OCI-LY7 (cell line): ENCODE data around the gene SLF1. TPM values are rescaled to one million over a fixed set of nuclear protein-coding genes. Genes with fewer than 3 reads are reported as not detected.

Experiments
- BruUV-seq: library from RNA; stranded (reverse); fragments of 400-500 nt; replicated peaks from 2 replicates; lab custom pipeline; 2021; lab: Mats Ljungman, UMichigan
- CTCF ChIA-PET: fragments of 300-600 bp; sonication (Branson Sonifier 250); formaldehyde crosslinking; loops from one replicate; lab custom pipeline; 2022; ENCODE audit warnings: antibody characterized with exemption; ENCODE audit not compliant: unreplicated experiment; lab: Charles Lee
- POLR2A ChIA-PET: fragments of 300-600 bp; sonication (Branson Sonifier 250); formaldehyde crosslinking; loops from one replicate; lab custom pipeline; 2022; ENCODE audit warnings: antibody characterized with exemption; lab: Charles Lee
- DNase-seq: peaks from one replicate; pipeline ENCODE4 v3.0.0-alpha.2; 2015; ENCODE audit warnings: low spot score
- H2AFZ ChIP-seq: fragments of 200-600 bp; sonication (generic), shearing (Covaris generic); 2 replicates; pipeline ENCODE4 v1.6.1; 2014; ENCODE audit warnings: mild to moderate bottlenecking, antibody characterized with exemption, low read length, moderate library complexity
- H3K27ac ChIP-seq: fragments of 200-600 bp; sonication (generic); 2 replicates; pipeline ENCODE4 v1.5.1; 2014; ENCODE audit warnings: mixed run types, low read depth, mild to moderate bottlenecking, moderate library complexity, low read length, inconsistent platforms; ENCODE audit not compliant: poor library complexity, severe bottlenecking
- H3K36me3 ChIP-seq: fragments of 200-600 bp; sonication (generic); 2 replicates; pipeline ENCODE4 v1.6.1; 2014; ENCODE audit warnings: mild to moderate bottlenecking, antibody characterized with exemption, low read length, moderate library complexity, mixed read lengths; ENCODE audit not compliant: insufficient read depth
- H3K4me1 ChIP-seq: fragments of 200-600 bp; sonication (generic); 2 replicates; pipeline ENCODE4 v1.5.1; 2014; ENCODE audit warnings: mild to moderate bottlenecking, low read length; ENCODE audit not compliant: insufficient read depth, poor library complexity, severe bottlenecking
- H3K4me2 ChIP-seq: fragments of 200-600 bp; sonication (generic); 2 replicates; pipeline ENCODE4 v1.6.1; 2014; ENCODE audit warnings: mild to moderate bottlenecking, low read length
- H3K4me3 ChIP-seq: fragments of 200-600 bp; sonication (generic); 2 replicates; pipeline ENCODE4 v1.5.1; 2014; ENCODE audit warnings: mild to moderate bottlenecking, low read depth, low read length; ENCODE audit not compliant: poor library complexity, severe bottlenecking
- H3K79me2 ChIP-seq: fragments of 200-600 bp; sonication (generic); 2 replicates; pipeline ENCODE4 v1.6.1; 2016; ENCODE audit warnings: low read depth, mild to moderate bottlenecking, low read length, moderate library complexity, mixed read lengths; ENCODE audit not compliant: insufficient read depth
- H3K9me2 ChIP-seq: fragments of 200-600 bp; sonication (generic); 2 replicates; pipeline ENCODE4 v1.6.1; 2016; ENCODE audit warnings: mild to moderate bottlenecking, low read length, mixed read lengths; ENCODE audit not compliant: insufficient read depth
- H3K9me3 ChIP-seq: fragments of 200-600 bp; sonication (generic); 2 replicates; pipeline ENCODE4 v1.6.1; 2014; ENCODE audit warnings: mild to moderate bottlenecking, mixed run types, low read length, mixed read lengths
- H4K20me1 ChIP-seq: fragments of 200-600 bp; sonication (generic); 2 replicates; pipeline ENCODE4 v1.6.1; 2014; ENCODE audit warnings: mild to moderate bottlenecking, antibody characterized with exemption, low read length, moderate library complexity, mixed read lengths; ENCODE audit not compliant: insufficient read depth
- CTCF ChIP-seq: fragments of 200-600 bp; sonication (generic); conservative IDR thresholded peaks from 2 replicates; pipeline ENCODE4 v1.5.1; 2014; ENCODE audit warnings: mild to moderate bottlenecking, antibody characterized with exemption, low read length, moderate library complexity, mixed read lengths
- EZH2phosphoT487 ChIP-seq: fragments of 200-600 bp; sonication (generic); IDR thresholded peaks from 2 replicates; pipeline ENCODE4 v1.6.1; 2018; ENCODE audit warnings: low read depth, borderline replicate concordance, mild to moderate bottlenecking, mixed run types, antibody characterized with exemption, low read length, moderate library complexity, mixed read lengths
- intact Hi-C: fragments of 100-400 bp; cut with micrococcal nuclease; formaldehyde crosslinking; loops from one replicate; pipeline ENCODE4 v1.10.0; 2022; ENCODE audit not compliant: unreplicated experiment
- total RNA-seq, 2 experiments: library from RNA; depleted of rRNA in 1 of 2; stranded (reverse); fragments of >200 nt in 1 of 2; shearing (Covaris generic) in 1 of 2; gene quantifications; 2 replicates each; pipeline ENCODE4 v1.2.3, GENCODE V29; 2014 to 2022

Gene SLF1
- total RNA-seq, 2 experiments from 2014 or later, result 16.0 to 20.9 TPM

GRCh38 chr5:94646758-94647157 is 28.3 kb downstream of the SLF1 start:
- Histone ChIP-seq H4K20me1 (no peaks in the 10 kb centered on the region), H3K9me3 (no peaks in the 10 kb centered on the region; the same call in 1 of the 2 replicates), H3K27ac (no peak overlapping the region), H3K4me2 (no peak overlapping the region), H3K79me2 (peaks cover 7% of the 10 kb centered on the region; the same call in 1 of the 2 replicates), H3K36me3 (peaks cover 64% of the 10 kb centered on the region), H3K9me2 (no peaks in the 10 kb centered on the region), H2AFZ (no peak overlapping the region), H3K4me1 (no peaks in the 10 kb centered on the region), H3K4me3 (no peak overlapping the region)
- POLR2A ChIA-PET, result interaction anchor here (0.5 to 1.3 kb wide), 2 partner anchors 12 to 37 kb away, joined by 3 to 4 read pairs; no protein-coding TSS in a partner anchor
- TF ChIP-seq CTCF, result no peak
- TF ChIP-seq EZH2phosphoT487, result no peak
- CTCF ChIA-PET, result no interaction called here
- BruUV-seq, result no TSS peak
- no peak for DNase-seq
- intact Hi-C loops, result no loop called here

GRCh38 chr5:94649874-94650273 is 31.4 kb downstream of the SLF1 start:
- CTCF ChIA-PET, result no interaction called here
- H3K9me3 ChIP-seq, result peaks cover 1% of the 10 kb centered on the region; the same call in 1 of the 2 replicates
- intact Hi-C loops, result no loop called here
- TF ChIP-seq CTCF, result no peak
- no peak for TF ChIP-seq EZH2phosphoT487
- H3K4me3 ChIP-seq, result no peak overlapping the region
- POLR2A ChIA-PET, result interaction anchor here (0.5 to 0.7 kb wide), 3 partner anchors 9 to 888 kb away, joined by 3 read pairs; no protein-coding TSS in a partner anchor
- H3K4me2 ChIP-seq, result no peak overlapping the region
- no peaks in the 10 kb centered on the region for H3K79me2 ChIP-seq
- H4K20me1 ChIP-seq, result no peaks in the 10 kb centered on the region
- BruUV-seq, result no TSS peak
- H3K9me2 ChIP-seq, result no peaks in the 10 kb centered on the region
- peaks cover 73% of the 10 kb centered on the region for H3K36me3 ChIP-seq
- H3K4me1 ChIP-seq, result no peaks in the 10 kb centered on the region
- DNase-seq, result no peak
- H2AFZ ChIP-seq, result no peak overlapping the region
- H3K27ac ChIP-seq, result no peak overlapping the region

GRCh38 chr5:94658272-94658671 is 39.8 kb downstream of the SLF1 start:
- intact Hi-C loops, result no loop called here
- H3K9me2 ChIP-seq, result no peaks in the 10 kb centered on the region
- no peak overlapping the region for H3K4me3 ChIP-seq
- H4K20me1 ChIP-seq, result no peaks in the 10 kb centered on the region
- no peak overlapping the region for H3K27ac ChIP-seq
- H3K36me3 ChIP-seq, result peaks cover 84% of the 10 kb centered on the region
- peaks cover 14% of the 10 kb centered on the region; the same call in 1 of the 2 replicates for H3K79me2 ChIP-seq
- CTCF ChIA-PET, result no interaction called here
- no peak for TF ChIP-seq EZH2phosphoT487
- no peak for TF ChIP-seq CTCF
- no peak overlapping the region for H3K4me2 ChIP-seq
- no peak overlapping the region for H2AFZ ChIP-seq
- DNase-seq, result no peak
- POLR2A ChIA-PET, result interaction anchor here (0.7 kb wide), 1 partner anchor 12 kb away, joined by 3 read pairs; no protein-coding TSS in a partner anchor
- no peaks in the 10 kb centered on the region for H3K4me1 ChIP-seq
- no TSS peak for BruUV-seq
- H3K9me3 ChIP-seq, result peaks cover 44% of the 10 kb centered on the region
